Fibroblast of mammary gland (primary cell): ENCODE data around the gene ADRA1B.

Experiments
- DNase-seq: peaks from one replicate; pipeline ENCODE4 v3.0.0-alpha.2; 2010; ENCODE audit warnings: low read depth
- H3K4me3 ChIP-seq: 2 replicates; pipeline ENCODE4 v1.5.1; 2011; ENCODE audit warnings: low read depth, mild to moderate bottlenecking, low read length, moderate library complexity; ENCODE audit not compliant: control insufficient read depth
- CTCF ChIP-seq: conservative IDR thresholded peaks from 2 replicates; pipeline ENCODE4 v1.5.1; 2011; ENCODE audit warnings: low read depth, low read length, inconsistent platforms; ENCODE audit not compliant: control insufficient read depth, insufficient read depth

The ADRA1B gene

GRCh38 chr5:159921721-159922120 lies 5.4 kb downstream of the ADRA1B start:
- H3K4me3 ChIP-seq = no peak overlapping the region
- no peak for TF ChIP-seq CTCF
- DNase-seq = no peak

GRCh38 chr5:159923008-159923407 lies 6.7 kb downstream of the ADRA1B start:
- H3K4me3 ChIP-seq = no peak overlapping the region
- TF ChIP-seq CTCF = no peak

GRCh38 chr5:159928122-159928909 lies 12.0 kb downstream of the ADRA1B start:
- TF ChIP-seq CTCF = no peak
- peak; percentile 97 for DNase-seq
- peak overlapping the region; percentile 11 for H3K4me3 ChIP-seq

More at GRCh38 chr5:159923008-159923407, 6.7 kb downstream of the ADRA1B start:
- no peak for DNase-seq

GRCh38 chr5:159929176-159929575 lies 12.9 kb downstream of the ADRA1B start:
- H3K4me3 ChIP-seq = no peak overlapping the region
- TF ChIP-seq CTCF = no peak
- no peak for DNase-seq

GRCh38 chr5:159933531-159934485 lies 17.5 kb downstream of the ADRA1B start:
- H3K4me3 ChIP-seq = no peak overlapping the region
- DNase-seq = no peak
- TF ChIP-seq CTCF = no peak

- no peak for TF ChIP-seq CTCF
- DNase-seq = no peak
- H3K4me3 ChIP-seq = no peak overlapping the region
Observed at GRCh38 chr5:159935946-159936345, 19.7 kb downstream of the ADRA1B start.
